HG02642 (cell line): ENCODE results near the gene RHBG.
"Not testable (repeated sequence)": the region's sequence is repeated elsewhere in the genome, so short reads cannot be mapped to it uniquely, and the experiment has no call there.

Experiments
- ATAC-seq: cut with Tn5 transposase; IDR thresholded peaks from one replicate; pipeline ENCODE4 v1.9.1; 2021; ENCODE audit warnings: mild to moderate bottlenecking; ENCODE audit not compliant: unreplicated experiment, poor library complexity

The RHBG gene

DNA sequence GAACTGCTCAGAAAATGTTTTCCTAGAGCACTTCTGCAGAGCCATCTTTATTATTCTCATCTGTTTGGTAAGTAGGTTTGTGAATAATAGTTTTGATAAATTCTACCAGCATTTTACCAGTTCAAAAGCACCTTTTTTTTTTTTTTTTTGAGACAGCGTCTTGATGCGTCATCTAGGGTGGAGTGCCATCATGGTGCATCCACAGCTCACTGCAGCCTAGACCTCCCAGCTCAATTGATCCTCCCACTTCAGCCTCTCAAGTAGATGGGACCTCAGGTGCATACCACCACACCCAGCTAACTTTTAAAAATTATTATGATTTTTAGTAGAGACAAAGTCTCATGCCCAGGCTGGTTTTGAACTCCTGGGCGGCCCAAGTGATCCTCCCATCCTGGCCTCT, 9.8 kb upstream of the RHBG start:
- no peak for ATAC-seq

DNA sequence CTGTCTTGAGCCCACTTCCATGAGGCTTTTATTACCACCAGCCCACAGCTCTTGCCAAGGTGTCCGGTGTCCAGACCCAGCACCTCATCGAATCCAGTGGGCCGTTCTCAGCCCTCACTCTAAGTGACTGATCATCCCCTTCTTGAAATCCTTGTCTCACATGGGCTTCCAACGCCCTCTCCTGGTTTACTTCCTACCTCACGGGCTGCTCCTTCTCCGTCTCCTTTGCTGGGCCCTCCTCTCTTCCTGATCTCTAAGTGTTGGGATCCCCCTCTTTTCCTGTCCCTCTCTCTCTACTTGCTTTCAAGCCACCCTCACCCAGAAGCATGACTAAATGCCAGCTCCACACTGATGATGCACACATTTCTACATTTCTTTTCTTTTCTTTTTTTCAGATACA, 9.0 kb upstream of the RHBG start:
- no peak for ATAC-seq

DNA sequence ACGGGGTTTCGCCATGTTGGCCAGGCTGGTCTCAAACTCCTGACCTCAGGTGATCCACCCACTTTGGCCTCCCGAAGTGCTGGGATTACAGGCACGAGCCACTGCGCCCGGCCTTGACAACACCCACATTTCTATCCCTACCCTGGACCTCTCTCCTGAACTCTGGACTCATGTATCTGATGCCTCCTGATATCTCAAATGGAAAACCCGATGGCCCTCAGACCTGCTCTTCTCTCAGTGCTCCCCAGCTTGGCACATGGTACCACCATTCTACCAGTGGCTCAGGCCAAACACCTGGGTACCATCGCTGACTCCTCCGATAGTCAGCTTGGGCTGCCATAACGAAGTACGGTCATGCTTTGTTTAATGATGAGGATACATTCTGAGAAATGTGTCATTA, 8.5 kb upstream of the RHBG start:
- ATAC-seq: no peak

DNA sequence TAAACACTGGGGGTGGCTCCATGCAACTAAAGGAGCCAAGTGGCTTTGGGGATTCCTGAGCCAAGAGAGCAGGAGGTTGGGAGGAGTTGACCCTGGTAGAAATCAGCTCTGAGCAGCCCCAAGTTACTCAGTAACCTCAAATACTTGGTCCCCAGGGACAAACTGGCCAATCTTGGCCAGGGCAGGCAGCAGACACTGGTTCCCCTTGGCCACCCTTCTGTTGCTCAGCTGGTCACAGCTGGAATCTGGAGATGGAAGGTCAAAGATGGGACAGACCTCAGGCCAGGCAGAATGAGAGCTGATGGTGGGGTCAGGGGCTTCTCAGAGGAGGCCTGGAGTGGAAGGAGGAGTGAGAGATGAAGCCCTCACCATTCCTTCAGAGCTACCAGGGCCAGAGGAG, 3.3 kb upstream of the RHBG start:
- ATAC-seq: no peak

DNA sequence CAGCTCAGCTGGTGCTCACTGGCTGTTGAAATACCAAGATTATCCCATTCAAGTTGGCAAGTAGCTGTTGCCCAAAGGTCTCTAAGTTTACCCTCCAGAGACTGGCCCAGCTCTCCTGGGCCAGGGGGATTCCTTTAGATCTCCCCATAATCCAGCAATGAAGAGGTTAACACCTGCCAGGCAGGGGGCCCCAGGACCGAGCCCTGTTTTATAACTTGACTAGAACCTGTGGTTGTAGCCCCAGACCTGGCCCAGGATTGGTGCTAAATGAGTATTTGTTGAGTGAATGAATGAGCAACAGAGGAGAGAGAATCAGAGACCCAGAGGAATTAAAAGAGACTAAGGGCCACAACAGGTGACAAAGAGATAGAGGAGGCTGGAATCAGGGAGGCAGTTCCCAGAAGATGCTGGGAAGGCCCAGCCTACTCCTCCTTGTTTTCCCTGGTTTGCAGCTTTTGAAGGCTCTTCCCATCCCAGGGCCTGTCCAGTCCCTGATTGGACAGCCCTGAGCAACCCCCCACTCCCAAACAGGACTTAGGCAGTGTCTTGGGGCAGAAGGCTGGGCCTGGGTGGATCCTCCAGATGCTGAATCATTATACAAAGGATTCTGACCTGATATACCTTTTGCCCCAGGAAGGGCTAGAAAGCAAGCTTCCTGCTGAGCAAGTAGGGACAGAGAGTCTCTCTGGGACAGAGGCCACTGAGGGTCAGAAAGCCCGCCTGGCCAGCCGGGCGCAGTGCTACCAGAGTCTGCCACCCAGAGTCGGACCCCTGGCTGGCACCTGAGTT, 2.4 kb upstream of the RHBG start:
- no peak for ATAC-seq

DNA sequence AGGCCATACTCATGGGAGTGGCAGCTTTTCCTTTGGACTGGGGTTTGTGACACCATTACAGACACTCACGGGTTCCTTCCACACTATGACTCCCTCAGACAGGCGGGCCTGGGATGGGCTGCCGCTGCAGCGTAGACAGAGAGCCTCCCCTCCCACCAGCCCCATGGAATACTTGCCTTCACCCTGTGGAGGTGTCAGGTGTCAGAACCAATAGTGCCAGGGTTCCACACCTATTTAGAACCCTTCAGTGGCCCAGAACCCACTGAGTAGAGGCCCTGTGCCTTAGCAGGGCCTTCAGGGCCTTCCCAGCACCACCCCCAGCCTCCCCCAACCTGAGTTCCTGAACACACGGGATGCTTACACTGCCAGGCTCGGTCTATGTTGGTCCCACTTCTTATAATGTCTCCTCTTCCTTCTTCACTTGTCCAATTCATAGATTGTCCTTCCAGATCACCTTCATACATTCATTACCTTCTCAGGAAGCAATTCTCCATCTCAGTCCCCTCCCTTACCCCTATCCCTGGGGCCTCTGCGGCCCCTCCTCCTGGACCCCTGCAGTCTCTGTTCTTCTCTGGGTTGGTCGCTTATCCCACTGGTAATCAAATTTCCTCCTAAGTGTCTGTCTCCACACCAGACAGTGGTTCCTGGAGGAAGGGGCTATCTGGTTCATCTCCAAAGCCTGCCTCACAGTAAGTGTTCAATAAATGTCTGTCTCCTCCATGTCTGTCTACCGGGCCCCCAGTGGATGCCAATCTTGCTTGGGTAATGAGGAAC, 1.4 kb upstream of the RHBG start:
- ATAC-seq: no peak

DNA sequence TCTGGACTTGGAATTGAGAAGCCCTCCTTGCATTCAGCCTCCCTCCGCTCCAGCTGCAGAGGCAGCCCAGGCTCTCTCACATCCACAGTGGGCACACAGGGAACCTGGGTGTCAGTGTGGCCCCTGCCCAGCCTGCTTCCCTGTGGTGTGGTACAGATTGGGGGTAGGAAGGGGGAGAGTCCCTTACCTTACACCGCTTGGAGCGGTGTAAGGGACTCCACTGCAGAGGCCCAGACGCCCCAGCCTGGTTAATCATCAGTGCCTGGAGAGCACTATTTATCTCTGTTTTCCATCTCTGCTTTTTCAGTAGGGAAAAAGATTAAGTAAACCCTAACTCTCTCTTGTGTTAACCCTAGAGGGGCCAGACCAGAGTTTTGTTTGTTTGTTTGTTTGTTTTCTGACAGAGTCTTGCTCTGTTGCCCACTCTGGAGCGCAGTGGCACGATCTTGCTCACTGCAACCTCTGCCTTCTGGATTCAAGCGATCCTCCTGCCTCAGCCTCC, 803 bp upstream of the RHBG start:
- no peak for ATAC-seq

DNA sequence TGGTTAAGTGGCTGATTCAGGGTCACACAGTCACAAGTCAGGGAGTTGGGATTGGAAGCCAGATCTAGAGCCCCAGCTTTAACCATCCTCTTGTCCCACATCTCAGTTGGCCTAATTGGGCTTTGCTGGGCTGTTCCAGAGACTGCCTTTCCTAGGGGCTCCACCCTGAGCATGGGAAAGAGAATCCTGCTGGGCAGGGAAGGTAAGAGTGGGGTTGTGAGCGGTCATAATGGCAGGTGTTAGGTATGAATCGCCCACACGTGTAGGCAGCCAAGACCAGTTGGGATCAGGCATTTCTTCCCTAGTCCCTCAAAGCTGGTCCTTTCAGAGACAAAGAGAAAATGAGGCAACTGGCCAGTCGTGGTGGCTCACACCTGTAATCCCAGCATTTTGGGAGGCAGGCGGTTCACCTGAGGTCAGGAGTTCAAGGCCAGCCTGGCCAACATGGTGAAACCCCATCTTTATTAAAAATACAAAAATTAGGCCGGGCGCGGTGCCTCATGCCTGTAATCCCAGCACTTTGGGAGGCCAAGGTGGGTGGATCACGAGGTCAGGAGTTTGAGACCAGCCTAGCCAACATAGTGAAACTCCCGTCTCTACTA, 775 bp downstream of the RHBG start:
- not testable (repeated sequence) for ATAC-seq

DNA sequence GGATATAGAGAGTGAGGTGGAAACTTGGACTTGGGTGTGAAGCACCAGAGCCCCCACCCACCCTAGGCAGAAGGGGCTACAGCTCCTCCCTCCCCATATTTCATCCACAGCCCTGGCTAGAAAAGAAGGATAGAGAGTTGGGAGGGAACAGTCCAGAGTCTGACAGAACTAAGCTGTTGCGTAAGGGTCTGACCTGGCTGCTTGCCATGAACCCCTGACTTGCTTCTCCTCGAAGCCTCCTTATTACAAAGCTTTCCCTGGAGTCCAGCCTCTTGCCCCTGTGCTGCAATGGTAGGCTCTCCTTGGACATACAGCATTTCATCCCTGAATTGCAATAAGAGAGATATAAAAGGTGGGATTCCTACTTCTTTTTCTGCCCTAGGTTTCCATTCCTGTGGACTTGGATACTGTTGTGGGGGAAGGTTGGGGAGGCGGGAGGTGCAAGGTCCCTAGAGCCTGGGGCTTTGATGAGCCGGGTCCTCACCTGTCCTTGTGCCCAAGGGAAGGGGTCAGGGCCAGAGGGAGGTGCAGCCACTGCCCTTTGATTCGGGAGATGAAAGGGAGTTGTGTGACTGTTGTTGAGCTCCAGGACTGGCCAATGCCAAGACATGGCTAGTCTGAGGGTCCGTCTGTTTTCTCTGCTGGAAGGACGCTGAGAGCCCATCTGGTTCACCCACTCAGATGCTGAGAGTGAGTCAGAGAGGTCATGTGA, 2.7 kb downstream of the RHBG start:
- ATAC-seq: no peak

DNA sequence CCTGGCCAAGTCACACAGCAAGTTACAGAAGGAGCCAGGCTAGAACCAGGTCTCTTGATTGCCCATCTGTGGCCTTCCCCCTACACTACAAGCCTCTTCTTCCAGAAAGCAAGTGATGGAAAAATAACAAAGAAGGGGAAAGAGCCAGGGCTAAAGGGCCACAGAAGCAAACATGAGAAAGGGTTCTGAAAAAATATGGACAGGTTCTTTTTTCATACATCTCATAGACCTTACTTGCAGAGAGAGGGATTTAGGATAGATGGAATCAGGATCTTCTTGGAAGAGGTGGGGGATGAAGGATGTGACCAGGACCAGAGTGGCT, 3.2 kb downstream of the RHBG start:
- no peak for ATAC-seq

DNA sequence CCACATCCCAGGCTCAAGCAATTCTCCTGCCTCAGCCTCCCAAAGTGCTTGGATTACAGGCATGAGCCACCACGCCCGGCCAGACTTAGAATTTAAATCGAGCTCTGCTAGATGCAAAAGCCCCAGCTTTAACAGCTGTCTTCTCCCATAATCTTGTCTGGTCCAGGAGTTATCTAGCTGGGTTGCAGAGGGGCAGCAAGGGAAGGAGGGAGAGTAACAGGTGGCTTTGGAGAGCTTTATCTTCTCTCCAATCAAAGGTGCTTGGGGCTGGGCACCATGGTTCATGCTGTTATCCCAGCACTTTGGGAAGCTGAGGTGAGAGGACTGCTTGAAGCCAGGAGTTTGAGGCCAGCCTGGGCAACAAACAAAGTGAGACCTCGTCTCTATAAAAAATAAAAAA, 3.9 kb downstream of the RHBG start:
- ATAC-seq: no peak

DNA sequence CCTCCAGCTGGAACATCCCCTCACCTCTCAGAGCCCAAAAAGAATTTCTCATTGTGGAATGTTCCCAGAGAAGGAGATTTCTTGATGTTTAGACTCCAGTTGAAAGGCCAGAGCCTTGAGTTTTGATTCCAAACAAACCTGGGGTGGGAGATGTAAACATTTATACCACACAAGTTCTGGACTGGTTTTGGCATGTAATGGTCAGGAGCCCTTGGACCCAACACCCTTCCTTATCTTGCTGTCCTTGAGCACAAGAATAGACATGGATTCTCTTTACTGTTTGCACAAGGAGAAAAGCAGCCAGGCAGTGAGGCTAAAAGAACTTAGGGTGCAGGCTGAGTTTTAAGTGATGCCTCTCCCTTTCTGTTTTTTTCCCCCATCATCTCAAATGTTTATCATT, 4.5 kb downstream of the RHBG start:
- ATAC-seq: no peak

DNA sequence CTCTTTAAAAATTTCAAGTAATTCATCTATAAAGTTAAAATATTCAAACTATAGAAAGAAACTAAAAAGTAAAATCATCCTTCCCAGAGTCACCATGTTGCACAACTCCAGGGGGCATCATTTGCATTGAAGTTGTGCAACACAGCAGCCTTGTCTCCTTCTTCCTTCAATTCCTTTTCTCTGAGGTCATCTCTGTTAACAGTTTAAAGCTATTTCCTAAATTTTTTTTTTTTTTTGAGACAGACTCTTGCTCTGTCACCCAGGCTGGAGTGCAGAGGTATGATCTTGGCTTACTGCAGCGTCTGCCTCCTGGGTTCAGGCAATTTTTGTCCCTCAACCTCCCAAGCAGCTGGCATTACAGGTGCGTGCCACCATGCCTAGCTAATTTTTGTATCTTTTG, 7.1 kb downstream of the RHBG start:
- ATAC-seq: no peak

DNA sequence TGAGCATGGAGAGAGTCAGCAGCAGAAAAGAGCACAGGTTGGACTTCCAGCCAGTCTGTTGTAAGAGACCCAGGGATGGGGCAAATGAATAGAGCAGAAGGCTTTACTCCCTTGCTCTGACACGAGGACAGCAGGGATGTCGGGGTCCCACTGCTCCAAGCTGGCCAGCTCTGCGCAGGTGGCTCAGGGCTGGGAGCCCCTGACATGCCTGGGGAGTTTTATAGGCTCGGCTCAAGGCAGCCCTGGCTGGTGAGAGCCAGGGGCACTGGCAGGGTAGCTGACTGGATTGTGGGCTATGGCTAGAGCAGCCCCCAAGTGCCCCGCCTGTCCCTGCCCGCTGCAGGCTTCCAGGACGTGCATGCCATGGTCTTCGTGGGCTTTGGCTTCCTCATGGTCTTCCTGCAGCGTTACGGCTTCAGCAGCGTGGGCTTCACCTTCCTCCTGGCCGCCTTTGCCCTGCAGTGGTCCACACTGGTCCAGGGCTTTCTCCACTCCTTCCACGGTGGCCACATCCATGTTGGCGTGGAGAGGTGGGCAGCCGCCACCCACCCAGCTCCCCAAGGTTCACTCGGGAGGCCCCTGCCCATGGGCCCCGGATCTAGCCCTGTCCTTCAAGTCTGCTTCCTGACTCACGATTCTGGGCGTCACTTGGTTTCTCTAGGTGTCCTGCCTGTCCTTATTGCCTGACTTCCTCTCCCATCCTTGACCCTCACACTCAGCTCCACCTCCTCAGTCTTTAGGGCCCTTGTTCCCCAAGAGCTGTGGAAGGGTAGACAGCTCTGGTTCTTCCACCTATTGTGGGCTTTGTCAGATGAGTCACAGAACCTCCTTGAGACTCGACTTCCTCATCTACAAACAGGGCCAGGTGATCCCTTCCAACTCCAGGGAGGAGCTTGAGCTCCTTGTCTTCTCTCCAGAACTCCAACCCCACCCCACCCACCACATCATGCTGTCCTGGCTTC, 8.2 kb downstream of the RHBG start:
- no peak for ATAC-seq

DNA sequence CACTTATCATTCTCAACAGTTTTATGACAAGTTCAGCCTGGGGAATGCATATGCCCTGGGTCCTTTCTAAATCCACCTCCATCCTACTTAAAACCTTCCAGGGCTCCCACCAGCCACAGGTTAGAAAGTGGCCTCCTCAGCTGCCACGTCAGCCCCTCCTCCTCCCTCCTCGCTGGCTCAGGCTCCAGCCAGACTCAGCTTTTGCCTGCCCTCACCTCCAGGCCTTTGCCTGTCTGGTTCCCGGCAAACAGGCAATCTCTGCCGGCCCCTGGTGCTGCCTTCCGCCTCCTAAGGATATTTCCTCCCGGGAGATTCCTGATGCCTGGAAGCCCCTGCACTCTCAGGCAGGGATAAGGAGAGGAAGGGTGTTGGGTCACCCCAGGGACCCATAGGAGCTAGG, 9.5 kb downstream of the RHBG start:
- ATAC-seq: no peak

DNA sequence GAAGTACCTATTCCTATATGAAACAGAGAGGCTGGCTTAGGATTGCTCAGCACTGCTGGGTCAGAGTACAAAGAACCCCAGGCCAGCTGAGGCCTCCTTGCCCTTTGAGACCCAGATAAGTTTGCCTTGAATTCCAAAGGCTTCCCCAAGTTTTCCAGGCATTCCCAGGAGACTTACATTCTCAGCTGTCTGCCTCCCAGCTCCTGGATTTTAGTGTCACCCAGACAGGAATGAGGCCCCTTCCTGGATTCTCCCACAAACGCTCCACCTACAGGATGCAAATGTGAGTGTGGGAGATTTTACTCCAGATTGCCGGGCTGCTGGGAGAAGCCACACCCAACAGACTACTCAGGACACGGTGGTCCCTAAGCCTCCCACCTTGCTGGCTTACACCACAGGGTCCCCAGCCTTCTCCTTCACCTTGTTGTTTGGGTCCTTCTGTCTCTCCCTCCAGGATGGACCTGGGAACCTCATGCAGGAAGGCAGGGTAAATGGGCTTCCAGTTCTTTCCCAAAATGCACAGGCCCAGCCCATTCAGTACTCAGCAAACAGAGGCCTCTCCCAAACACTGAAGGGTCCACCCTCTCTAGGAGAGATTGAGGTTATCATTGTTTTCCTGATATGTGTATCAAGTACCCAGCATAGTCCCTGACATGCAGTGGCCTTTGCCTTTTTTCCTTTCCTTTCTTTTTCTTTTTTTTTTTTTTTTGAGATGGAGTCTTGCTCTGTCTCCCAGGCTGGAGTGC, 10.6 kb downstream of the RHBG start:
- no peak for ATAC-seq

DNA sequence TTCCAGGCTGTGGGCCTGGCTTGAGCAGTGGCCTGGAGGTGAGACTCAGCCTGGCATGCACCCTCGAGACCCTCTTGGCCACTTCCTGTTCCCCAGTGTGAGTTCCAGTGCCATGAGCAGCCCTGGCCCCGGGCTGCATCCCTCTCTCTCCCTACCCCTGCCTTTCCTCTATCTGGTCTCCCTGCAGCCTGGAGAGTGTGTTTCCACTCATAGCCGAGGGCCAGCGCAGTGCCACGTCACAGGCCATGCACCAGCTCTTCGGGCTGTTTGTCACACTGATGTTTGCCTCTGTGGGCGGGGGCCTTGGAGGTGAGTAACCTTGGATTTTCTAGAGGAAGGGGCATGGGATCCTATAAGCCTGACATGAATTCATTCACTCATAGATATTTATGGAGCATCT, 13.6 kb downstream of the RHBG start:
- no peak for ATAC-seq

DNA sequence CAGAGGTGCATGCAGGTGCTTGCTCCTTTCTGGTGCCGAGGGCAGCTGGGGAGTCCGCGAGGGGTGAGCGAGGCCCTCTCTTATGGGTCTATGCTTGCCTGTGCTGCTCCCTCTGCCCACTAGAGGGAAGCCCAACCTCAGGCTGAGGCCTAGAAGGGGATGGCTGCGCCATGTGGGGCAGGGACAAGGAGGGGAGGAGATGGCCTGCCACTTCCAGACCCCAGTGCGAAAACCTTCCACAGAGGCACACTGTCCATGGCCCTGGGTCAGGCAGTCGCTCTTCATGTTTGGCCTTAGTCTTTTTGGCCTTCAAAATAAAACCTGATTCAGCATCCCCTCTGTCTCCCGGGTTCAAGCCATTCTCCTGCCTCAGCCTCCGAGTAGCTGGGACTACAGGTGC, 14.0 kb downstream of the RHBG start:
- no peak for ATAC-seq

DNA sequence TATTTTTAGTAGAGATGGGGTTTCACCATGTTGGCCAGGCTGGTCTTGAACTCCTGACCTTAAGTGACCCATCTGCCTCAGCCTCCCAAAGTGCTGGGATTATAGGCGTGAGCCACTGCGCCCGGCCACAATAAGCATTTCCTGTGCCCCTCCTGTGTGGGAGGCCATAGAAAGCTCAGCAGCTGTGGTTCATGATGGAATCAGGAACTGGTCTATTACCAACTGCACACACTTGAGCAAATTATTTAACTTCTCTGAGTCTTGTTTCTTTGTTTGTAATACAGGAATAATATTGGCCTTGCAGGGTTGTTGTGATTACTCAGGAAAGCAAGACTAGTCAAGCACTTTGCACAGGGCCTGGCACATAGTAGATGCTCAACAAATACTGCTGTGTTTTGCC, 15.0 kb downstream of the RHBG start:
- no peak for ATAC-seq
